ENCODE results near the gene RASA4B.

Gene RASA4B

GRCh38 chr7:102469972-102470825 is 47.4 kb downstream of the RASA4B start:
- no peak for DNase-seq (ENCODE audit: extremely low read depth, low read depth)
- TF ChIP-seq CTCF (IDR thresholded peaks at IDR 0.05; ENCODE audit: low read depth, low read length), result no peak

- DNase-seq (ENCODE audit: extremely low read depth, low read depth), result no peak
- no peak for TF ChIP-seq CTCF (IDR thresholded peaks at IDR 0.05; ENCODE audit: low read depth, low read length)
Observed at GRCh38 chr7:102469351-102469971, 48.1 kb downstream of the RASA4B start.

GRCh38 chr7:102468478-102469350 is 48.9 kb downstream of the RASA4B start:
- no peak for TF ChIP-seq CTCF (IDR thresholded peaks at IDR 0.05; ENCODE audit: low read depth, low read length)
- DNase-seq (ENCODE audit: extremely low read depth, low read depth), result no peak

GRCh38 chr7:102467581-102468477 is 49.7 kb downstream of the RASA4B start:
- no peak for TF ChIP-seq CTCF (IDR thresholded peaks at IDR 0.05; ENCODE audit: low read depth, low read length)
- no peak for DNase-seq (ENCODE audit: extremely low read depth, low read depth)

- TF ChIP-seq CTCF (IDR thresholded peaks at IDR 0.05; ENCODE audit: low read depth, low read length), result no peak
- DNase-seq (ENCODE audit: extremely low read depth, low read depth), result no peak
Observed at GRCh38 chr7:102466097-102466496, 51.5 kb downstream of the RASA4B start.

- TF ChIP-seq CTCF (IDR thresholded peaks at IDR 0.05; ENCODE audit: low read depth, low read length), result no peak
- DNase-seq (ENCODE audit: extremely low read depth, low read depth), result peak; percentile 77
Observed at GRCh38 chr7:102464577-102465280, 52.8 kb downstream of the RASA4B start, which contains the start of the genes ALKBH4 and LRWD1. TSS of gene ALKBH4 (minus strand) at chr7:102464863. CDS start at chr7:102464836, 27 bp downstream. TSS of gene LRWD1 (plus strand) at chr7:102464984. CDS start at chr7:102465081, 97 bp downstream.
